Transverse colon (tissue), 4 donors: ENCODE data around the gene TPST2. TPM values are rescaled to one million over a fixed set of nuclear protein-coding genes. Genes with fewer than 3 reads are reported as not detected.

Experiments
- DNase-seq: peaks from one replicate; pipeline ENCODE4 v3.0.0-alpha.2; 2019
- H3K27ac ChIP-seq, 4 donors: fragments of 200-600 bp; sonication (generic); 2 replicates each; pipeline ENCODE4 v1.5.1; 2016 to 2018; ENCODE audit warnings: inconsistent platforms in 4 of 4
- H3K27me3 ChIP-seq: fragments of 200-600 bp; sonication (generic); 2 replicates; pipeline ENCODE4 v1.5.1; 2017; ENCODE audit warnings: inconsistent platforms
- H3K36me3 ChIP-seq, 4 donors: fragments of 200-600 bp; sonication (generic); 2 replicates each; pipeline ENCODE4 v1.5.1; 2017 to 2019; ENCODE audit warnings: inconsistent platforms in 4 of 4
- H3K4me1 ChIP-seq, 4 donors: fragments of 200-600 bp; sonication (generic); 2 replicates each; pipeline ENCODE4 v1.5.1; 2017 to 2020; ENCODE audit warnings: inconsistent platforms in 4 of 4
- H3K4me3 ChIP-seq, 4 donors: fragments of 200-600 bp; sonication (generic); 1 replicate in 1 of 4; 2 replicates in 3 of 4; pipeline versions ENCODE4 v1.5.1 to v1.6.1; 2017 to 2019; ENCODE audit warnings: inconsistent platforms in 4 of 4
- H3K9me3 ChIP-seq, 2 donors: fragments of 200-600 bp; sonication (generic); 2 replicates each; pipeline ENCODE4 v1.5.1; 2017 to 2019; ENCODE audit warnings: inconsistent platforms in 2 of 2
- EP300 ChIP-seq: sonication (generic); formaldehyde crosslinking; IDR thresholded peaks from one replicate; pipeline ENCODE4 v1.6.1; 2017; ENCODE audit warnings: antibody characterized with exemption, low read depth
- POLR2A ChIP-seq: fragments of 450-650 bp; IDR thresholded peaks from one replicate; pipeline ENCODE4 v1.6.1; 2016; ENCODE audit warnings: antibody characterized with exemption, mild to moderate bottlenecking, moderate library complexity
- POLR2AphosphoS5 ChIP-seq, 3 donors: sonication (generic); formaldehyde crosslinking; IDR thresholded peaks; one replicate each; pipeline ENCODE4 v1.6.1; 2016; ENCODE audit warnings: antibody characterized with exemption in 3 of 3
- WGBS, 2 donors: methylation state at CpG; one replicate each; pipeline ENCODE4 v1.1.5; 2018; ENCODE audit warnings: low coverage in 1 of 2; 5-methylcytosine and 5-hydroxymethylcytosine counted together
- in situ Hi-C, 4 donors: fragments of 200-750 bp; cut with MboI; loops; one replicate each; pipeline versions ENCODE4 v1.15.0 to v1.15.1; 2017; ENCODE audit warnings: low sequenced_read_pairs in 3 of 4, low pct_ligation_motif_present in 1 of 4, low pct_unique_long_range_greater_than_20kb in 1 of 4
- intact Hi-C: fragments of 100-400 bp; cut with DNase I; formaldehyde crosslinking; loops from one replicate; pipeline ENCODE4 v1.15.1; 2023; ENCODE audit warnings: low total_unique reads
- total RNA-seq, 4 donors: library from RNA; depleted of rRNA; stranded (reverse); fragments of >200 nt; gene quantifications; one replicate each; pipeline ENCODE4 v1.1.0, GENCODE V29; 2016
- TF ChIP-seq, protein P1 (sequence below), 5 experiments: fragments of 200-600 bp in 3 of 5; fragments of 450-650 bp in 2 of 5; sonication (generic) in 3 of 5; IDR thresholded peaks; 1 replicate in 2 of 5; 2 replicates in 3 of 5; pipeline ENCODE4 v1.5.1; 2016 to 2017; ENCODE audit warnings: antibody characterized with exemption in 5 of 5, inconsistent platforms in 3 of 5, mild to moderate bottlenecking in 2 of 5, moderate library complexity in 1 of 5

Gene TPST2
- total RNA-seq, 4 donors from 2014 or later, result 14.3 to 35.6 (median 26.8) TPM

DNA sequence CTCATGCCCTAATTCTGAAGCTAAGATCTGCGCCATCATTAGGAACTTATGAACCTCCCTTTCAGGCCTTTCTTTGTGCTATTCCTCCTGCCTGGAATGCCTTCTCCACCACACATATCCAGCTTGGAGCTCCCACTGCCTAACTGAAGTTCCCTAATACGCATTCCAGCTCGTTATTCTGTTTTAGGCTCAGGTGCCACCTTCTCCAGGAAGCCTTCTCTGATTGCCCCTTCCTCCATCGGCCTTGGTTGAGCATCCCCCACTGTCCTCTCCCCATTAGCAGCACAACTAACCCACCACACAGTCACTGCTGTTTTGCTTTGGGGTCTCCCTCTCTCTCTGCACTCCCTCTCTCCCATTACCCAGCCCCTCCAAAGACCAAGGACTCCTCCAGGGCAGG, 22.7 kb upstream of the TPST2 start:
- H3K36me3 ChIP-seq, result no peaks in the 10 kb centered on the region
- peaks cover 4% of the 10 kb centered on the region for H3K27me3 ChIP-seq
- WGBS, 2 donors, result 89 to 91% methylated on average over 3 to 4 of the region's 4 CpGs
- no peaks in the 10 kb centered on the region for H3K4me1 ChIP-seq
- intact Hi-C loops, result no loop called here
- no peaks in the 10 kb centered on the region for H3K9me3 ChIP-seq
- TF ChIP-seq POLR2AphosphoS5 (IDR thresholded peaks at IDR 0.05), result no peak
- TF ChIP-seq, protein P1, sequence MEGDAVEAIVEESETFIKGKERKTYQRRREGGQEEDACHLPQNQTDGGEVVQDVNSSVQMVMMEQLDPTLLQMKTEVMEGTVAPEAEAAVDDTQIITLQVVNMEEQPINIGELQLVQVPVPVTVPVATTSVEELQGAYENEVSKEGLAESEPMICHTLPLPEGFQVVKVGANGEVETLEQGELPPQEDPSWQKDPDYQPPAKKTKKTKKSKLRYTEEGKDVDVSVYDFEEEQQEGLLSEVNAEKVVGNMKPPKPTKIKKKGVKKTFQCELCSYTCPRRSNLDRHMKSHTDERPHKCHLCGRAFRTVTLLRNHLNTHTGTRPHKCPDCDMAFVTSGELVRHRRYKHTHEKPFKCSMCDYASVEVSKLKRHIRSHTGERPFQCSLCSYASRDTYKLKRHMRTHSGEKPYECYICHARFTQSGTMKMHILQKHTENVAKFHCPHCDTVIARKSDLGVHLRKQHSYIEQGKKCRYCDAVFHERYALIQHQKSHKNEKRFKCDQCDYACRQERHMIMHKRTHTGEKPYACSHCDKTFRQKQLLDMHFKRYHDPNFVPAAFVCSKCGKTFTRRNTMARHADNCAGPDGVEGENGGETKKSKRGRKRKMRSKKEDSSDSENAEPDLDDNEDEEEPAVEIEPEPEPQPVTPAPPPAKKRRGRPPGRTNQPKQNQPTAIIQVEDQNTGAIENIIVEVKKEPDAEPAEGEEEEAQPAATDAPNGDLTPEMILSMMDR (IDR thresholded peaks at IDR 0.05), result no peak
- no peak for TF ChIP-seq POLR2A
- TF ChIP-seq EP300, result no peak
- H3K4me3 ChIP-seq, result no peak overlapping the region
- no peak for DNase-seq
- H3K27ac ChIP-seq, result no peak overlapping the region
- in situ Hi-C loops, result no loop called here

GRCh38 chr22:26610996-26611395, 21.1 kb upstream of the TPST2 start:
- WGBS, 2 donors, result 33 to 35% methylated on average over 1 to 2 of the region's 2 CpGs

GRCh38 chr22:26610072-26610958, 20.4 kb upstream of the TPST2 start:
- Histone ChIP-seq H3K9me3 (no peaks in the 10 kb centered on the region), H3K4me3 (no peak overlapping the region), H3K4me1 (no peaks in the 10 kb centered on the region), H3K27me3 (peaks cover 4% of the 10 kb centered on the region), H3K36me3 (no peaks in the 10 kb centered on the region), H3K27ac (peak overlapping the region; percentile 5 to 61 (median 22))
- TF ChIP-seq, protein P1 (IDR thresholded peaks at IDR 0.05), result no peak
- peak in 1 of 3 donors; percentile 45 for TF ChIP-seq POLR2AphosphoS5 (IDR thresholded peaks at IDR 0.05)
- intact Hi-C loops, result no loop called here
- peak; percentile 75 for DNase-seq
- 61% methylated on average over 12 of the region's 12 CpGs; no CpG with 5 or more reads in 1 of the 2 donors for WGBS, 2 donors
- in situ Hi-C loops, result no loop called here

More at GRCh38 chr22:26610996-26611395, 21.1 kb upstream of the TPST2 start:
- intact Hi-C loops (no loop called here), in situ Hi-C loops (no loop called here)
- Histone ChIP-seq H3K27ac (peak overlapping the region in 1 of 4 donors; percentile 61), H3K4me1 (no peaks in the 10 kb centered on the region), H3K9me3 (no peaks in the 10 kb centered on the region), H3K4me3 (no peak overlapping the region), H3K27me3 (peaks cover 4% of the 10 kb centered on the region), H3K36me3 (no peaks in the 10 kb centered on the region)
- DNase-seq, result no peak
- TF ChIP-seq POLR2AphosphoS5 (IDR thresholded peaks at IDR 0.05) (no peak), EP300 (no peak), POLR2A (no peak)
- TF ChIP-seq, protein P1 (IDR thresholded peaks at IDR 0.05), result no peak

DNA sequence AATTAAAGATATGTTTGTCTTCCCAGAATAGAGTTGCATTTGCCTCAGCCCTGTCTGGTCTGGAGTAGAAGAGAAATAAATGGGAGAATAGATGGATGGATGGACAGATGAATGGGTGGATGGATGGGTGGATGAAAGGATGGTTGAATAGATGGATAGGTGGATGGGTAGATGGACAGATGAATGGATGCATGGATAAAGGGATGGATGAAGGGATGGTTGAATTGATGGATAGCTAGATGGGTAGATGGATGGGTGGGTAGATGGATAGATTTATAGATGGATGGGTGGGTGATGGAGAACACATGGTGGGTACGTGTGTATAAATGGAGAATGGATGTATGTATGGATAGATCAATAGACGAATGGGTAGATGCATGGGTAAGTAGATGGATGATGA, 19.4 kb upstream of the TPST2 start:
- no peaks in the 10 kb centered on the region for H3K36me3 ChIP-seq
- intact Hi-C loops (no loop called here), in situ Hi-C loops (no loop called here)
- no peak overlapping the region for H3K4me3 ChIP-seq
- WGBS, 2 donors, result 79 to 90% methylated on average over 2 of the region's 2 CpGs
- DNase-seq, result no peak
- no peak overlapping the region for H3K27ac ChIP-seq
- H3K27me3 ChIP-seq, result peaks cover 1% of the 10 kb centered on the region
- H3K9me3 ChIP-seq, result no peaks in the 10 kb centered on the region
- no peak for TF ChIP-seq POLR2A
- no peaks in the 10 kb centered on the region for H3K4me1 ChIP-seq
